ENCODE results near the gene TSPAN31.
"Not testable (repeated sequence)": the region's sequence is repeated elsewhere in the genome, so short reads cannot be mapped to it uniquely, and the experiment has no call there.

Gene TSPAN31

DNA sequence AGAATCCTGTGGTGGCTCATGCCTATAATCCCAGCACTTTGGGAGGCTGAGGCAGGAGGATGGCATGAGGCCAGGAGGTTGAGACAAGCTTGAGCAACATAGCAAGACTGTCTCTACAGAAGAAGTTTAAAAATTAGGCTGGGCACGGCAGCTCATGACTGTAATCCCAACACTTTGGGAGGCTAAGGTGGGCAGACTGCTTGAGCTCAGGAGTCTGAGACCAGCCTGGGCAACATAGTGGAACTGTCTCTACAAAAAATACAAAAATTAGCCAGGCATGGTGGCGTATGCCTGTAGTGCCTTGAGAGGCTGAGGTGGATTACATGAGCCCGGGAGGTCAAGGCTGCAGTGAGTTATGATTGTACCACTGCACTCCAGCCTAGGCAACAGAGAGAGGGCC, 23.0 kb downstream of the TSPAN31 start:
- 93 to 96% methylated on average over 3 of the region's 3 CpGs for WGBS, 2 experiments
- Histone ChIP-seq H3K4me1 (ENCODE audit: control insufficient read depth, insufficient read depth, low read length) (peaks cover 19% of the 10 kb centered on the region), H3K27ac (ENCODE audit: insufficient read depth, low read depth, low read length, poor library complexity, severe bottlenecking) (no peak overlapping the region), H3K9me3 (ENCODE audit: control insufficient read depth, low read length) (no peaks in the 10 kb centered on the region), H3K27me3 (ENCODE audit: control insufficient read depth, insufficient read depth, low read length, poor library complexity, severe bottlenecking) (peaks cover 51% of the 10 kb centered on the region), H3K36me3 (ENCODE audit: control insufficient read depth, insufficient read depth, low read length) (no peaks in the 10 kb centered on the region), H3K4me3 (ENCODE audit: insufficient read depth, low read depth, low read length) (no peak overlapping the region)

DNA sequence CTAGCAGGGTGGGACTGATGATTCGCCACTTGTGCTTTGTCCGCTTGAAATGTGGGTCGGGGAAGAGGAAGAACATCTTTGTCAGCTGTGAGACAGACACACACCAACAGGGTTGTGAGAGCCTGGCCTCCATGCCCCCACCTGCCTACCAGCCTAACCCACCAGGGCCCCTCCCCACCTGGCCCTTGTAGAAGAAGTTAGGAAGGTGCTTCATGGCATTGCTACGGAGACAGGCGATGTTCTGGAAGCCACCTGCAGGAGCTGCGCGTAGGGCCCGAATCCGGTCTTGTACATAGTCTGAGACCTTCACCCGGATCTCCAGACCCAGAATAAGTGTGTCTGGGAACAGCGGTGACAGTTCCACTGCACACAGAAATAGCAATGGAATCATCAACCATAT, 24.8 kb downstream of the TSPAN31 start:
- H3K4me3 ChIP-seq (ENCODE audit: insufficient read depth, low read depth, low read length): no peak overlapping the region
- no peak overlapping the region for H3K27ac ChIP-seq (ENCODE audit: insufficient read depth, low read depth, low read length, poor library complexity, severe bottlenecking)
- WGBS, 2 experiments: 93 to 96% methylated on average over 11 of the region's 11 CpGs
- peaks cover 43% of the 10 kb centered on the region for H3K27me3 ChIP-seq (ENCODE audit: control insufficient read depth, insufficient read depth, low read length, poor library complexity, severe bottlenecking)
- peaks cover 19% of the 10 kb centered on the region for H3K4me1 ChIP-seq (ENCODE audit: control insufficient read depth, insufficient read depth, low read length)
- no peaks in the 10 kb centered on the region for H3K9me3 ChIP-seq (ENCODE audit: control insufficient read depth, low read length)
- no peaks in the 10 kb centered on the region for H3K36me3 ChIP-seq (ENCODE audit: control insufficient read depth, insufficient read depth, low read length)

DNA sequence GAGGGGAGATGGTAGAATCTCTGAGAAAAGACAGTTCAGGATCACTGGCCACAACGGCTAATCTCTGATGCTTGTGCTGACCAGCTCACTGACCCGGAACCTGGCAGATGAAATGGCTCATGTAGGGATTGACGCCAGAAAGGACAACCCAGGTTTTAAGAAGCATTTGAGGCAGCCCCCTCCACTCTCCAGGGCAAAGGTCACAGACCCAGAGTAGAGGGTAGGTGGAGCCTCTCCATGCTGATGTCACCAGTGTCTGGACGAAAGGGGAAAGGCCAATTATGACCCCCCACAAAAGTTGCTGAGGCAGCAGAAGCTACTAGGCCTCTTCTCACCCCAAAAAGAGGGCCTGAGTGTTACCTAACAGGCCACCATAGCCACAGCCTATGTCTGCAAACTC, 25.9 kb downstream of the TSPAN31 start:
- H3K4me1 ChIP-seq (ENCODE audit: control insufficient read depth, insufficient read depth, low read length): peaks cover 19% of the 10 kb centered on the region
- WGBS, 2 experiments: 89 to 92% methylated on average over 4 of the region's 4 CpGs
- no peaks in the 10 kb centered on the region for H3K9me3 ChIP-seq (ENCODE audit: control insufficient read depth, low read length)
- no peak overlapping the region for H3K27ac ChIP-seq (ENCODE audit: insufficient read depth, low read depth, low read length, poor library complexity, severe bottlenecking)
- H3K27me3 ChIP-seq (ENCODE audit: control insufficient read depth, insufficient read depth, low read length, poor library complexity, severe bottlenecking): peaks cover 32% of the 10 kb centered on the region
- no peak overlapping the region for H3K4me3 ChIP-seq (ENCODE audit: insufficient read depth, low read depth, low read length)
- no peaks in the 10 kb centered on the region for H3K36me3 ChIP-seq (ENCODE audit: control insufficient read depth, insufficient read depth, low read length)

DNA sequence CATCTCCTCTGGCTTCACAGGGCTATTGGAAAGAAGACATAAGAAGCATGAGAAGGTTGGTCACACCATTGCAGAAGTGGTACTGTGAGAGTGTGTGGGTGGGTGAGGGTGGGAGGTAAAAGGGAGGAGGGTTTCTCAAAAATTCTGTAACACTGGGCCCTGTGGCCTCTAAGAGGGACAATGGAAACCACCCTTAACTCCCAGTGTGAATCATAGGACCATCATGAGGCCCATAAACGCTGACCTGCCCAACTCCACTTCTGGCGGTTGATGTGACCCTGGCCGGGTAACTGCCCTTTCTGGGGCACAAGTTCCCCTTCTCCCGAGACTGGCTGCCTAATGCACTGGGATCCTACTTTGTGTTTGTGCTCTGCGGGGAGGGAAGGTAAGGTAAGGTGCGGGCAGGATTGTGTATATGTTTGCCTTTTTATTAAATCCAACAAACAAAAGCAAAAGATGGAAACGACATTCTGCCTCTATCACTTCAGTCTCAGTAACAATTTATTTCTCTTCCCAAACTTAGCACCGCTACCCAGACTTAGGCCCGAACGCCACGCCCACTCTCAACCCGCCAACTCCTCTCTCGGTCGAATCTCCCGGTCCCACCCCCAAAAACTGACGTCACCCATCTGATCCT, 26.5 kb downstream of the TSPAN31 start:
- 2 to 3% methylated on average over 14 of the region's 16 CpGs for WGBS, 2 experiments
- peak overlapping the region; percentile 92 for H3K27ac ChIP-seq (ENCODE audit: insufficient read depth, low read depth, low read length, poor library complexity, severe bottlenecking)

DNA sequence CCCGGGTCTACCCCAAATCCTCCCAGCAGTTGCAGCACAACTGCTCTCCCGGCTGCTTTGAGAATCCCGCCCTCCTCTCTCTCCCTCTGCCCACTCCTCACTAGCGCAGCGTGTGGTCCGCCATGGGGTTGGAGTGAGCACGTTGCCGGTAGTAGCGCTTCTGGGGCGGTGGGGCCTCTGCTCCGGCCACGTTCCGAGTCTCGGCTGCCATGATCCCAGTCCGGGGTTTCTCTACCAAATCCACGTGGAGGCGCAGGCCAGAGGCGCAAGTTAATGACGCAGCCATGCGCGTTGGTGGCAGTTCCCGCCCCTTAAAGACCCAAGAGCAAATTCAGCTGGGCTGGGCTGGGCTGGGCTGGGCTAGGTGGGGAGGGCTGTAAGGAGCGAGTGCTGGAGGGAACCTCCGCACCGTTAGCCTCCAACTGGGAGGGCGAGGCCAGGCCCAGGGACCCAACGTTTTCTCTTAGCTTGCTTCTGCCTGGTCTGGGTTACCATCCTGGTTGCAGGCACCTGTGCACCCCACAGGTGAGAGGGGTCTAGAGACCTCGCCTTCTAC, 27.1 kb downstream of the TSPAN31 start, which contains the start of gene METTL1:
Gene METTL1 (minus strand): TSS at position 233 of the 556 bp plus-strand sequence. CDS start 22 bp downstream, at position 211.
- Histone ChIP-seq H3K36me3 (ENCODE audit: control insufficient read depth, insufficient read depth, low read length) (no peaks in the 10 kb centered on the region), H3K4me1 (ENCODE audit: control insufficient read depth, insufficient read depth, low read length) (peaks cover 7% of the 10 kb centered on the region), H3K9me3 (ENCODE audit: control insufficient read depth, low read length) (no peaks in the 10 kb centered on the region), H3K27ac (ENCODE audit: insufficient read depth, low read depth, low read length, poor library complexity, severe bottlenecking) (peak within 1 kb of the TSS; percentile 92), H3K4me3 (ENCODE audit: insufficient read depth, low read depth, low read length) (peak within 1 kb of the TSS; percentile 59), H3K27me3 (ENCODE audit: control insufficient read depth, insufficient read depth, low read length, poor library complexity, severe bottlenecking) (peaks cover 20% of the 10 kb centered on the region)
- WGBS, 2 experiments: 0% methylated on average over 28 of the region's 28 CpGs

More for the DNA sequence above, 26.5 kb downstream of the TSPAN31 start:
- H3K27me3 ChIP-seq (ENCODE audit: control insufficient read depth, insufficient read depth, low read length, poor library complexity, severe bottlenecking): peaks cover 26% of the 10 kb centered on the region
- no peaks in the 10 kb centered on the region for H3K36me3 ChIP-seq (ENCODE audit: control insufficient read depth, insufficient read depth, low read length)
- no peaks in the 10 kb centered on the region for H3K9me3 ChIP-seq (ENCODE audit: control insufficient read depth, low read length)
- H3K4me3 ChIP-seq (ENCODE audit: insufficient read depth, low read depth, low read length): peak overlapping the region; percentile 59
- peaks cover 13% of the 10 kb centered on the region for H3K4me1 ChIP-seq (ENCODE audit: control insufficient read depth, insufficient read depth, low read length)

DNA sequence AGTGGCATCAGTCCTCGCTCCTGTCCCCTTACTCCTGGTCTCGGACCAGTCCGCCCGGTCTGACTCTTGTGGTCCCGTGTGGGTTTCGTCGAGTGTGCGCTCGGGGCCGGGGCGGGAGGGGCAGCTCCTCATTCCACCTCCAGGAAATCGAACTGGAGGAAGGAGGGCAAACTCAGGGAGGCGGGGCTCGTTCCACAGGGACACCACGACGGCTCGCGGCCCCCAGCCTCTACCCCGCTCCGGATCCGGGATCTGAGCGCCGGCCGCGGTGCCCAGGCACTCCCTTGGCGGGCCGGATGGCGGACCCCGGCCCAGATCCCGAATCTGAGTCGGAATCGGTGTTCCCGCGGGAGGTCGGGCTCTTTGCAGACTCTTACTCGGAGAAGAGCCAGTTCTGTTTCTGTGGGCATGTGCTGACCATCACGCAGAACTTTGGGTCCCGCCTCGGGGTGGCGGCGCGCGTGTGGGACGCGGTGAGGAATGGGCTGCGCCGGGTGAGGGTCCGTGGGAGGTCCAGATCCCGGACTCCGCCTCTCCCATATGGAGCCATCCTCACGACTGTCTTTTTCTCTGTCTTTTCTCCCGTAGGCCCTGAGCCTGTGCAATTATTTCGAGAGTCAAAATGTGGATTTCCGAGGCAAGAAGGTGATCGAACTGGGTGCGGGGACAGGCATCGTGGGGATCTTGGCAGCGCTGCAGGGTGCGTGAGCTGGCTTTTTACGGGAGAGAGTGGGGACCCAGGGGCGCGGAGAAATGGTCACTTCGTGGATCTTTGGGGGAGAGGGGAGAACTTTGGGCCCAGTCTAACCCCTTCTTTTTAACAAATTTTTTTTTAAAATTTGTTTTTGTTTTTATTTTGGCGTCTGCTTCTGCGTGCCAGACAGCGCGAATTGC, 27.8 kb downstream of the TSPAN31 start, which contains the start of gene EEF1AKMT3:
Gene EEF1AKMT3 (plus strand): TSS at position 186 of the 894 bp plus-strand sequence. CDS start 111 bp downstream, at position 297.
- peak within 1 kb of the TSS; percentile 59 for H3K4me3 ChIP-seq (ENCODE audit: insufficient read depth, low read depth, low read length)
- H3K4me1 ChIP-seq (ENCODE audit: control insufficient read depth, insufficient read depth, low read length): peaks cover 2% of the 10 kb centered on the region
- no peaks in the 10 kb centered on the region for H3K36me3 ChIP-seq (ENCODE audit: control insufficient read depth, insufficient read depth, low read length)
- H3K27me3 ChIP-seq (ENCODE audit: control insufficient read depth, insufficient read depth, low read length, poor library complexity, severe bottlenecking): peaks cover 12% of the 10 kb centered on the region
- no peaks in the 10 kb centered on the region for H3K9me3 ChIP-seq (ENCODE audit: control insufficient read depth, low read length)
- 7% methylated on average over 67 of the region's 67 CpGs for WGBS, 2 experiments
- H3K27ac ChIP-seq (ENCODE audit: insufficient read depth, low read depth, low read length, poor library complexity, severe bottlenecking): peak within 1 kb of the TSS; percentile 92

DNA sequence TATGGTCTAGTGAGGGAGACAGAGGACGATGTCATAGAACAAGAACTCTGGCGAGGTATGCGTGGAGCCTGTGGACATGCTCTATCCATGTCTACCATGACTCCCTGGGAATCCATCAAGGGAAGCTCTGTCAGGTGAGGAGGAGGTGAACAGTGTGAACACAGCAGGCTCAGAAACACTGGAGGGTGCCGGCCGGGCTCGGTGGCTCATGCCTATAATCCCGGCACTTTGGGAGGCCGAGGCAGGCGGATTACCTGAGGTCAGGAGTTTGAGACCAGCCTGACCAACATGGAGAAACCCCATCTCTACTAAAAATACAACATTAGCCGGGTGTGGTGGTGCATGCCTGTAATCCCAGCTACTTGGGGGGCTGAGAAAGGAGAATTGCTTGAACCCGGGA, 29.8 kb downstream of the TSPAN31 start:
- H3K36me3 ChIP-seq (ENCODE audit: control insufficient read depth, insufficient read depth, low read length); H3K27ac ChIP-seq (ENCODE audit: insufficient read depth, low read depth, low read length, poor library complexity, severe bottlenecking); H3K4me1 ChIP-seq (ENCODE audit: control insufficient read depth, insufficient read depth, low read length); H3K9me3 ChIP-seq (ENCODE audit: control insufficient read depth, low read length); H3K4me3 ChIP-seq (ENCODE audit: insufficient read depth, low read depth, low read length): not testable (repeated sequence)
- WGBS, 2 experiments: 93 to 94% methylated on average over 11 of the region's 11 CpGs
- H3K27me3 ChIP-seq (ENCODE audit: control insufficient read depth, insufficient read depth, low read length, poor library complexity, severe bottlenecking): peaks cover 10% of the 10 kb centered on the region

DNA sequence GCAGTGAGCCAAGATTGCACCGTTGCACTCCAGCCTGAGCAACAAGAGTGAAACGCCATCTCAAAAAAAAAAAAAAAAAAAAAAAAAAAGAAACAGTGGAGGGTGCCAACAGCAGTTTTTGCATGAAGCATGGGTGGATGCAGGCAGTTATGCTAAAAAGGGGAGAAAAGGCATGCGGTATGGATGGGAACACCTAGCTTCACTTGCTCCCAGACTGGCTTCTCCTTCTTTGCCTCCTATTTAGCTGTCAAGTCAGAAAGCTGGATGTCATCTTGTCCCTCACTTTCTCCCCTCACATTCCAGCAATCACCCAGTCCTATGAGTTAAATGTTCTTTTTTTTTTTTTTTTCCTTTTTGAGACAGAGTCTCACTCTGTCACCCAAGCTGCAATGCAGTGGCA, 30.2 kb downstream of the TSPAN31 start:
- H3K27ac ChIP-seq (ENCODE audit: insufficient read depth, low read depth, low read length, poor library complexity, severe bottlenecking): no peak overlapping the region
- H3K9me3 ChIP-seq (ENCODE audit: control insufficient read depth, low read length): no peaks in the 10 kb centered on the region
- 84 to 92% methylated on average over 3 of the region's 3 CpGs for WGBS, 2 experiments
- H3K4me1 ChIP-seq (ENCODE audit: control insufficient read depth, insufficient read depth, low read length): peaks cover 2% of the 10 kb centered on the region
- no peak overlapping the region for H3K4me3 ChIP-seq (ENCODE audit: insufficient read depth, low read depth, low read length)
- H3K27me3 ChIP-seq (ENCODE audit: control insufficient read depth, insufficient read depth, low read length, poor library complexity, severe bottlenecking): peaks cover 10% of the 10 kb centered on the region
- no peaks in the 10 kb centered on the region for H3K36me3 ChIP-seq (ENCODE audit: control insufficient read depth, insufficient read depth, low read length)

DNA sequence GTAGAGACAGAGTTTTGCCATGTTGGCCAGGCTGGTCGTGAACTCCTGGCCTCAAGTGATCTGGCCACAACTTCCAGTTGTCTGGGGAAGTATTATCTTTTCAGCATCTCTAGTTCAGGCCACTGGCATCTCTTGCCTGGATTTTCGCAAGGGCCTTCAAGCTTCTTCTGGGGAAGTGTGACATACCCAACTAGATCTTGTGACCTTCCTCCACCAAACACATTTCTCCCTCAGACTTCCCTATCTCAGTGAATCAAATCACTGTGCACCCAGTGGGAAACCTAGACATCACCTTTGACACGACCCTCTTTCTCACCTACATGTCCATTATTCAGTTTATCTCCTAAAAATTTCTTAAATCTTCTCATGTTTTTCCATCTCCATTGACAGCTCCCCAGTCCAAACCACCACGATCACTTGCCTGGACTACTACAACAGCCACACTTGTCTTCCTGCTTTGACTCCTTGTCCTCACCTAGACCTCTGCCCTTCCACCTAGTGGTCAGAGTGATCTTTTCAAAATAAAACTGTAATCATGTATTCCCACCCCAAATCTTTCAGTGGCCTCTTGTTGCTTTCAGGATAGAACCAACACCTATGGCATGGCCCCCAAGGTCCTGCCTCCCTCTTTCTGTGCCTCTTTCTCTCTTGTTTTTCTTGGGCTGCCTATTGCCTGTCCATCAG, 30.9 kb downstream of the TSPAN31 start:
- peaks cover 2% of the 10 kb centered on the region for H3K4me1 ChIP-seq (ENCODE audit: control insufficient read depth, insufficient read depth, low read length)
- H3K36me3 ChIP-seq (ENCODE audit: control insufficient read depth, insufficient read depth, low read length): no peaks in the 10 kb centered on the region
- no peak overlapping the region for H3K4me3 ChIP-seq (ENCODE audit: insufficient read depth, low read depth, low read length)
- H3K27me3 ChIP-seq (ENCODE audit: control insufficient read depth, insufficient read depth, low read length, poor library complexity, severe bottlenecking): peaks cover 10% of the 10 kb centered on the region
- no peak overlapping the region for H3K27ac ChIP-seq (ENCODE audit: insufficient read depth, low read depth, low read length, poor library complexity, severe bottlenecking)
- 83 to 86% methylated on average over 4 of the region's 4 CpGs for WGBS, 2 experiments
- no peaks in the 10 kb centered on the region for H3K9me3 ChIP-seq (ENCODE audit: control insufficient read depth, low read length)
